Endodermal cell (in vitro differentiated cells): Measurements from ENCODE around the gene TRIM9. TPM values are rescaled to one million over a fixed set of nuclear protein-coding genes. Genes with fewer than 3 reads are reported as not detected.

Experiments used
- DNase-seq: peaks from one replicate; pipeline ENCODE4 v3.0.0-alpha.2; 2017
- H3K27ac ChIP-seq: 2 replicates; pipeline ENCODE4 v1.5.1; 2013; ENCODE audit warnings: mild to moderate bottlenecking, low read depth, low read length, moderate library complexity
- H3K27me3 ChIP-seq: 2 replicates; pipeline ENCODE4 v1.6.1; 2013; ENCODE audit warnings: mild to moderate bottlenecking, low read length, moderate library complexity; ENCODE audit not compliant: insufficient read depth, control insufficient read depth, poor library complexity, severe bottlenecking
- H3K36me3 ChIP-seq: 2 replicates; pipeline ENCODE4 v1.7.0; 2013; ENCODE audit warnings: mild to moderate bottlenecking, low read length, moderate library complexity; ENCODE audit not compliant: control insufficient read depth, insufficient read depth
- H3K4me1 ChIP-seq: one replicate; pipeline ENCODE4 v1.7.0; 2013; ENCODE audit warnings: low read length; ENCODE audit not compliant: control insufficient read depth, insufficient read depth
- H3K4me3 ChIP-seq: 2 replicates; pipeline ENCODE4 v1.5.1; 2013; ENCODE audit warnings: mild to moderate bottlenecking, low read length, moderate library complexity
- H3K9ac ChIP-seq: 2 replicates; pipeline ENCODE4 v1.6.1; 2013; ENCODE audit warnings: mild to moderate bottlenecking, low read length, moderate library complexity; ENCODE audit not compliant: poor library complexity, severe bottlenecking; ENCODE audit errors: extremely low read depth
- H3K9me3 ChIP-seq: 2 replicates; pipeline ENCODE4 v1.6.1; 2013; ENCODE audit warnings: mild to moderate bottlenecking, low read length, moderate library complexity; ENCODE audit not compliant: control insufficient read depth
- H3K27ac Mint-ChIP-seq: 2 replicates; pipeline ENCODE4 v1.8.0; 2020; ENCODE audit warnings: mixed read lengths
- H3K27me3 Mint-ChIP-seq: 2 replicates; pipeline ENCODE4 v1.8.0; 2021; ENCODE audit warnings: mild to moderate bottlenecking, mixed read lengths; ENCODE audit not compliant: insufficient read depth
- H3K36me3 Mint-ChIP-seq: 2 replicates; pipeline ENCODE4 v1.8.0; 2020; ENCODE audit warnings: low read depth, mixed read lengths
- H3K4me1 Mint-ChIP-seq: 2 replicates; pipeline ENCODE4 v1.8.0; 2020; ENCODE audit warnings: mixed read lengths
- H3K4me3 Mint-ChIP-seq: 2 replicates; pipeline ENCODE4 v1.8.0; 2020; ENCODE audit warnings: mild to moderate bottlenecking, moderate library complexity, mixed read lengths
- H3K9me3 Mint-ChIP-seq: 2 replicates; pipeline ENCODE4 v1.8.0; 2020; ENCODE audit warnings: mild to moderate bottlenecking, mixed read lengths
- CTCF ChIP-seq: fragments of 200-600 bp; sonication (generic); conservative IDR thresholded peaks from 2 replicates; pipeline ENCODE4 v1.5.0; 2021; ENCODE audit warnings: antibody characterized with exemption, mild to moderate bottlenecking
- WGBS, 2 experiments: methylation state at CpG; one replicate each; pipeline versions ENCODE4 v1.1.5 to v1.1.7; 2013; ENCODE audit warnings: missing lambda C conversion rate in 2 of 2, mixed read lengths in 1 of 2; ENCODE audit not compliant: insufficient coverage in 1 of 2, insufficient read length in 1 of 2; 5-methylcytosine and 5-hydroxymethylcytosine counted together
- total RNA-seq, 2 donors: library from RNA; stranded (reverse); fragmentation: NEBNext Ultra II Directional in 1 of 2; extraction: Animal tissue kit (Norgen Biotek cat#: 25700) in 1 of 2; gene quantifications; 2 replicates in 1 of 2; 3 replicates in 1 of 2; pipeline ENCODE4 v1.2.1, GENCODE V29; 2021

The TRIM9 gene
- total RNA-seq, 2 donors from 2014 or later: 0.81 to 0.82 TPM

GRCh38 chr14:51119411-51120051 lies 24.6 kb upstream of the TRIM9 start:
- no peaks in the 10 kb centered on the region for H3K27me3 ChIP-seq
- Mint-ChIP-seq H3K27ac (no peak overlapping the region), H3K4me1 (peaks cover 20% of the 10 kb centered on the region), H3K4me3 (no peak overlapping the region), H3K9me3 (no peaks in the 10 kb centered on the region), H3K36me3 (no peaks in the 10 kb centered on the region), H3K27me3 (peaks cover 4% of the 10 kb centered on the region)
- DNase-seq: no peak
- H3K9me3 ChIP-seq: no peaks in the 10 kb centered on the region
- H3K36me3 ChIP-seq: no peaks in the 10 kb centered on the region
- H3K4me3 ChIP-seq: no peak overlapping the region
- WGBS, 2 experiments: 69 to 75% methylated on average over 4 of the region's 4 CpGs
- no peak for TF ChIP-seq CTCF
- H3K4me1 ChIP-seq: peaks cover 7% of the 10 kb centered on the region
- H3K27ac ChIP-seq: no peak overlapping the region
- no peak overlapping the region for H3K9ac ChIP-seq

GRCh38 chr14:51118993-51119392 lies 24.1 kb upstream of the TRIM9 start:
- Mint-ChIP-seq H3K36me3 (no peaks in the 10 kb centered on the region), H3K4me1 (peaks cover 20% of the 10 kb centered on the region), H3K4me3 (no peak overlapping the region), H3K27me3 (peaks cover 4% of the 10 kb centered on the region), H3K27ac (no peak overlapping the region), H3K9me3 (no peaks in the 10 kb centered on the region)
- no peak for TF ChIP-seq CTCF
- DNase-seq: no peak
- no peaks in the 10 kb centered on the region for H3K36me3 ChIP-seq
- no peaks in the 10 kb centered on the region for H3K27me3 ChIP-seq
- H3K27ac ChIP-seq: no peak overlapping the region
- no peak overlapping the region for H3K4me3 ChIP-seq
- no peak overlapping the region for H3K9ac ChIP-seq
- H3K4me1 ChIP-seq: peaks cover 7% of the 10 kb centered on the region
- H3K9me3 ChIP-seq: no peaks in the 10 kb centered on the region

- no peak for TF ChIP-seq CTCF
- Mint-ChIP-seq H3K36me3 (no peaks in the 10 kb centered on the region), H3K4me3 (no peak overlapping the region), H3K9me3 (no peaks in the 10 kb centered on the region), H3K27me3 (peaks cover 4% of the 10 kb centered on the region), H3K4me1 (peaks cover 21% of the 10 kb centered on the region), H3K27ac (no peak overlapping the region)
- Histone ChIP-seq H3K36me3 (no peaks in the 10 kb centered on the region), H3K27me3 (no peaks in the 10 kb centered on the region), H3K27ac (no peak overlapping the region), H3K9me3 (no peaks in the 10 kb centered on the region), H3K4me1 (peaks cover 7% of the 10 kb centered on the region), H3K9ac (no peak overlapping the region), H3K4me3 (no peak overlapping the region)
- WGBS, 2 experiments: 67 to 86% methylated on average over 1 of the region's 1 CpG
- DNase-seq: no peak
These were observed 22.7 kb upstream of the TRIM9 start for GRCh38 chr14:51117593-51117992.
